Fibroblast of mammary gland (primary cell): ENCODE data around the gene YWHAQ.

Source experiments
- DNase-seq: peaks from one replicate; pipeline ENCODE4 v3.0.0-alpha.2; 2010; ENCODE audit warnings: low read depth
- H3K4me3 ChIP-seq: 2 replicates; pipeline ENCODE4 v1.5.1; 2011; ENCODE audit warnings: low read depth, mild to moderate bottlenecking, low read length, moderate library complexity; ENCODE audit not compliant: control insufficient read depth
- CTCF ChIP-seq: conservative IDR thresholded peaks from 2 replicates; pipeline ENCODE4 v1.5.1; 2011; ENCODE audit warnings: low read depth, low read length, inconsistent platforms; ENCODE audit not compliant: control insufficient read depth, insufficient read depth

Gene YWHAQ

GRCh38 chr2:9673914-9674481, 43.2 kb upstream of the YWHAQ start:
- no peak for DNase-seq
- TF ChIP-seq CTCF = no peak

GRCh38 chr2:9668687-9669345, 38.0 kb upstream of the YWHAQ start:
- DNase-seq = no peak
- no peak overlapping the region for H3K4me3 ChIP-seq
- no peak for TF ChIP-seq CTCF

More at GRCh38 chr2:9673914-9674481, 43.2 kb upstream of the YWHAQ start:
- H3K4me3 ChIP-seq = no peak overlapping the region

DNA sequence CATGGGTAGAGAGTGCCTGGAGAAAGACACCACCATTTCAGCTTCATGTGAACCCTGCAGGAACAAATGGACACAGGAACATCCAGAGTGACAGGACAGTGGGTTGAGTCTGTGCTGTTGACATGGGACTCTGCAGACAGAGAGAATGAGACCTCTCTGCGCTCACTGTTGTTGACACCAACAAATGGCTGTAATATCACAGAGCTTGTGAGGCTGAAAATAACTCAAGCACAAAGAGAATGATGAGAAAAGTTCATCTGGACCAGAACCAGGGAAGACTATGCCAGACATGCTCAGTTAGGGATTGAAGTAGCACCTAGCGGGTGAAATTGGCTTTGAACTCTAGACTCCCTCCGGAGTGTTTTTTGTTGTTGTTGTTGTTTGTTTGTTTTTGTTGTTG, 37.0 kb upstream of the YWHAQ start:
- DNase-seq = no peak
- TF ChIP-seq CTCF = no peak
- H3K4me3 ChIP-seq = no peak overlapping the region

- H3K4me3 ChIP-seq = no peak overlapping the region
- TF ChIP-seq CTCF = no peak
- DNase-seq = peak; percentile 56
Observed at GRCh38 chr2:9666306-9666705, 35.5 kb upstream of the YWHAQ start.

- no peak for TF ChIP-seq CTCF
- H3K4me3 ChIP-seq = no peak overlapping the region
- peak; percentile 96 for DNase-seq
Observed at GRCh38 chr2:9665898-9666297, 35.1 kb upstream of the YWHAQ start.

DNA sequence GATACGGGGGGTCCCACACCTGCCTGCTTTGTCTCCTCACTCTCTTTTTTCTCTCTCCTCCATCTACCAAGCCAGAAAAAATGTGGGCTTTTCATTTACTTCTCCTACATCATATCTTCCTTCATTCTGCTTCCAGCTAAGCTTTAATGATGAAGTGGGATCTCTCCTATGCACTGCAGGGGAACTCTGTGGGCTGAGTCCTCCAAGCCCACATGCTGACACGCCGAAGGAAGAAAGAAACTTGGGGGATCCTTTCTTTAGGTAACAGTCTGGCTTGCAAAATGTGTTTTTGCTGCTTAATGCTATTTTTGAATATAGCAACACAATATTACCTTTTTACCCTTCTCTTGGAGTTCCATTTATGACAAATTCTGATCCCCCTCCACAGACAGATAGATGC, 33.6 kb upstream of the YWHAQ start:
- no peak for DNase-seq
- TF ChIP-seq CTCF = no peak
- no peak overlapping the region for H3K4me3 ChIP-seq
